SKM-1 treated with dmso at 0.1 percent for 144 hours (cell line): ENCODE results near the gene C1GALT1.
"Not testable (repeated sequence)": the region's sequence is repeated elsewhere in the genome, so short reads cannot be mapped to it uniquely, and the experiment has no call there.

ENCODE experiments used
- DNase-seq: peaks from one replicate; lab custom pipeline; 2025; ENCODE audit not compliant: unreplicated experiment; lab: John Stamatoyannopoulos, UW

C1GALT1 gene

DNA sequence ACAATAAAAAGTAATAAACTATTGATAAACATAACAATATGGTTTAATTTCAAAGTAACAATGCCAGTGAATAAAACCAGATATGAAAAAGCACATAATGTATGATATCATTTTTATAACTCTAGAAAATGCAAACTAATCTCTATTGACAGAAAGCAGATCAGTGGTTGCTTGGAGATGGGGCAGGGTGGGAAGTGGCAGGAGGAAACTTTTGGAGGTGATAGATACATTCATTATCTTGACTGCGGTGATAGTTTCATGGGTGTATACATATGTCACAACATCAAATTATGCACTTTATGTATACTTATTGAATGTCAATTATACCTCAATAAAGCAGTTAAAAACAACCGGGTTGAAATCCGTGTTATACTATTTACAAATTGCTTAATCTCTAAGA lies 16.0 kb upstream of the C1GALT1 start:
- DNase-seq = no peak

DNA sequence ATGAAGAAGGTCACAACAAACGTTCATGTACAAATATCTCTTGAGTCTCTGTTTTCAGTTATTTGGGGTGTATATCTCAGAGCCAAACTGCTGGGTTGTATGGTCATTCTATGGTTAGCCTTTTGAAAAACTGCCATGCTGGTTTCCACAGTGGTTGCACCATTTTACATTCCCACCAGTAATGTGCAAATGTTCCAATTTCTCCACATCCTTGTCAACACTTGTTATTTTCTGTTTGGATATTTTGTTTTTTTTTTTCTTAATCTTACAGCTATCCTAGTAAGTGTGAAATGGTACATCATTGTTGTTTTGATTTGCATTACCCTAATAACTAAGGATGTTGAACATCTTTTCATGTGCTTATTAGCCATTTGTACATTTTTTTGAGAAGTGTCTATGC lies 13.0 kb upstream of the C1GALT1 start:
- no peak for DNase-seq

DNA sequence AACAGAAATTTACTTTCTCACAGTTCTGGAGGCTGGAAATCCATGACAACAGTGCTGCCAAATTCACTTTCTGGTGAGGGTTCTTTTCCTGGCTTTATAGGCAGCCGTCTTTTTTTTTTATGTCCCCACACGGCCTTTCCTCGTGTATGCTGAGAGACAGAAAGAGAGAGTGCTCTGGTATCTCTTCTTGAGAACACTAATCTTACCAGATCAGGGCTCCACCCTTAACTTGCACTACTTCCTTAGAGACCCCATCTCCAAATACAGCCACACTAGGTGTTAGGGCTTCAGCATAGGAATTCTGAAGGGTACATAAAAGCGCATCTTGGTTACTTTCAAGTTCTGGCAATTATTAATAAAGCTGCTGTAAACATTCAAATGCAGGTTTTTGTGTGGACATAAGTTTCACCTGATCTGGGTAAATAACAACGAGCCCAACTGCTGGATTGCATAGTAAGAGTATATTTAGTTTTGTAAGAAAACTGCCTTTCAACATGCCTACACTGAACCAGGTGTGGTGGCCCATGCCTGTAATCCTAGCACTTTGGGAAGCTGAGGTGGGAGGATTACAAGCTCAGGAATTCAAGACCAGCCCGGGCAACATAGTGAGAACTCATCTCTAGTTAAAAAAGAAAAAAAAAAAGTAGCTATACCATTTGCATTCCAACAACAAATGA lies 8.2 kb upstream of the C1GALT1 start:
- no peak for DNase-seq

DNA sequence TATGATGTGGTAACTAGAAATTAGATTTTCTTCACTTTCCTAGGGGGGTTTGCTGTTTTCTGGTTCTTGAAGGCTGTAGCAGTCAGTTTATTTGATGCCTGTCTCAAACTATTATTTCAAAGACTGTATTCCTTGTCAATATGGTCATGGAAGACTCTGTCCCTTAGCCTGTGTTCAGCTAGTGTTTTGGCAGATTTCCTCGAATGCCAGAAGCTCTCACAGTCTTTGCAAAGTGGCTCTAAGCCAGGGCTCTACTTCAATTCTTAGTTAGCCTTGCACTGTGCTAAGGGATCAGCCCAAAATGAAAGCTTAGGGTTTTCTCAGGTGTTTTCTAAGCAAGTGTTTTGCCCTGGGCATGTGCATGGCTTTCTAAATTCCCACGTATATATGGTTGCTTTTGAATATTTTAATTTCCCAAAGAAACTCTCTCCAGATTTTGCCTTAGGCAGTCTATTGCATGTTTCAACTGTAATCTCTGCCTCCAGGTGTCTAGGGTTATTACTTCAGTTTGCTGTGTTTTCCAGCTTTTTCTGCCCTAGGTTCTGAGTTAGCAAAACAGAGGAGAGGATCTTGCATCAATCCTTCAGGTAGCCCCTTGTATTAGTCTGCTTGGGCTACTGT lies 7.2 kb upstream of the C1GALT1 start:
- DNase-seq = no peak

GRCh38 chr7:7176406-7177043 lies 5.8 kb upstream of the C1GALT1 start:
- DNase-seq = peak; percentile 30

- no peak for DNase-seq
Observed at GRCh38 chr7:7177044-7177517, 5.3 kb upstream of the C1GALT1 start.

DNA sequence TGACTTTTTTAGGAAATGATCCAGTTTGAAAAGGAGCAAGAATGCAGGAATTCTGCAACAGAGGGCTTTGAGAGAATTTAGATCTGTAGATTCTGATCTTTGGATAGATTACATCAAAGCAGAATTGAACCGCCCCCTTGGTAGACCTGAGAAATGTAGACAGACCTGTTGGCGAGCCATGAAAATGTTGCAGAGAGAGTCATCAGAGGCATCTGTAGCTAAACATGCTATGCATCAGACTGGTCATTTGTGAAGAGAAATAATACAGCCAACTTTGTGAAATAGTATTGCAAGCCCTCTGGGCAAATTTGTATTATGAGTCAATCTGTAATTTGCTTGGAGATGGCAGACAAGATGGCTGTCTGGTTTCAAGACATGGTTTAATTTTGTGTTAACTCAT lies 4.3 kb upstream of the C1GALT1 start:
- DNase-seq = no peak

DNA sequence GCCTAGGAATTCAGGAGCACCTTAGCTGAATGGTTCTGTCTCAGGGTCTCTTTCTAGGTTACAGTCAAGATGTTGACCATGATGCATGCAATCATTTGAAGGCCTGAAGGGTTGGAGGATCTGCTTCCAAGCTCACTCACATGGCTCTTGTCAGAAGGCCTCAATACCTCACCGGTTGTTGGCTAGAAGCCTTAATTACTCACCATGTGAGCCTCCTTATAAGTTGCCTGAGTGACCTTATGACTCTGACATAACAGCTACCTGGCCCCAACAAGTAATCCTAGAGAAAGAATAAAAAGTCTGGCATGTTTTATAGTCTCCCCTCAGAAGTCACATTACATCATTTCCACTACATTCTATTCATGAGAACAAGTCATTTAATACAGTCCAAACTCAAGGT lies 3.4 kb upstream of the C1GALT1 start:
- no peak for DNase-seq

GRCh38 chr7:7180725-7181449 lies 1.5 kb upstream of the C1GALT1 start:
- no peak for DNase-seq

GRCh38 chr7:7181519-7182155 lies 707 bp upstream of the C1GALT1 start:
- peak; percentile 76 for DNase-seq

- peak; percentile 33 for DNase-seq
Observed at GRCh38 chr7:7183061-7183837, 905 bp downstream of the C1GALT1 start.

DNA sequence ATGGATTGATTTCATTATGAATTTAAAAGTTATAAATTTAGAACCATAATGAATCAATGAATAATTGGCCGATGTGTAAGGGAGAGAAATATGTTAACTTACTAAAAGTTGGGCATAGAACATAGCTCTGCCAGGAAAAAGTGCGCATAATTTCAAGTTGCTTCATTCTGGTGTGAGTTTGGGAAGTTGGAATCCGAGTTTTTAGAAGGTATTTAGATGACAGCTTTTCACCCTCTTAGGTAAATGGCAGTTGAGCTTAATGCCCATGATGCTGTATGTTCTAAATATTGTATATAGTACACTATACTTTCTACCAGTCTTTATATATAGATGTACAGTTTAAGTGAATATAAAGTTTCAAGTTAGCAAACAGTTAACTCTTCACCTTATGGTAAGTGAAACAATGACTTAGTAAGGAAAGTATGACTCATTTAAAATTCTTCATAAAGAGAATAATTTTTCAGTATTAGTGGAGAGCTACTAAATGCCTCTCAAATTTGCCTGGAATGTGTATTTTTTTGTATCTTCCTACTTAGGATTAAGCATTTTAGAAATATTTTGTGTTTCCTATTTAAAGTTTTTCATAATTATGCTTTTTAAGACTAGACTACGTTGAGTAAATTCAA lies 1.6 kb downstream of the C1GALT1 start:
- DNase-seq = no peak

GRCh38 chr7:7185371-7185989 lies 3.1 kb downstream of the C1GALT1 start:
- DNase-seq = no peak

GRCh38 chr7:7188091-7188490 lies 5.7 kb downstream of the C1GALT1 start:
- DNase-seq = no peak

- DNase-seq = no peak
Observed at GRCh38 chr7:7188742-7189141, 6.4 kb downstream of the C1GALT1 start.

DNA sequence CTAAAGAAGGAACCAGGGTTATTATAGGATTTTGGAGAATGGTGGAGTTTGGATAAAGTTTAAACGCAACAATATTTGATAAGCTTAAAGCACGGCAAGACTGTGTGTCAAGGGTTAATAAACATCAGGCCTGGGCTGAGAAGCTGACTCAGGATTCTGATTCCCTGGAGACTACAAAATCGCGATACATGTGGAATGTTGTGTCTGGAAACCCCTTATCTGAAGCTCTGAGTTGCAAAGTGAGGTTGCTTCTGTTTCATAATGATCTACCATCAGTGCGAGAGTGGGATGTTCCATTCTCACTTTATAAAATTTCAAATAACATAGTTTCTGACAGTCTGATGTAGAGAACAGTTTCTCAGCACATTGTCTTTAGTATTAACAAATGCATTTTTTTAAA lies 7.8 kb downstream of the C1GALT1 start:
- no peak for DNase-seq

DNA sequence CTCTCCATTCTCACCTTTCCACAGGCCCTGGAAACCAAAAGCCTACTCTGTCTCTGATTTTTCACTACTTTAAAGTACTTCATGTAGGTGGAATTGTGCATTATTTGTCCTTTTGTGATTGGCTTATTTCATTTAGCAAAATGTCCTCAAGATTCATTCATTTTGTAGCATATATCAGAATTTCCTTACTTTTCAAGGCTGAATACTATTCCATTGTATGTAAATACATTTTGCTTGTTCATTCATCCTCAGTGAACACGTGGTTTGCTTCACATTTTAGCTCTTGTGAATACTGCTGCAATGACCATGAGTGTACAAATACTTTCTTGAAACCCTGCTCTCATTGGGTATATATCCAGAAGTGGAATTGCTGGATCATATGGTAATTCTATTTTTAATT lies 8.8 kb downstream of the C1GALT1 start:
- DNase-seq = no peak

DNA sequence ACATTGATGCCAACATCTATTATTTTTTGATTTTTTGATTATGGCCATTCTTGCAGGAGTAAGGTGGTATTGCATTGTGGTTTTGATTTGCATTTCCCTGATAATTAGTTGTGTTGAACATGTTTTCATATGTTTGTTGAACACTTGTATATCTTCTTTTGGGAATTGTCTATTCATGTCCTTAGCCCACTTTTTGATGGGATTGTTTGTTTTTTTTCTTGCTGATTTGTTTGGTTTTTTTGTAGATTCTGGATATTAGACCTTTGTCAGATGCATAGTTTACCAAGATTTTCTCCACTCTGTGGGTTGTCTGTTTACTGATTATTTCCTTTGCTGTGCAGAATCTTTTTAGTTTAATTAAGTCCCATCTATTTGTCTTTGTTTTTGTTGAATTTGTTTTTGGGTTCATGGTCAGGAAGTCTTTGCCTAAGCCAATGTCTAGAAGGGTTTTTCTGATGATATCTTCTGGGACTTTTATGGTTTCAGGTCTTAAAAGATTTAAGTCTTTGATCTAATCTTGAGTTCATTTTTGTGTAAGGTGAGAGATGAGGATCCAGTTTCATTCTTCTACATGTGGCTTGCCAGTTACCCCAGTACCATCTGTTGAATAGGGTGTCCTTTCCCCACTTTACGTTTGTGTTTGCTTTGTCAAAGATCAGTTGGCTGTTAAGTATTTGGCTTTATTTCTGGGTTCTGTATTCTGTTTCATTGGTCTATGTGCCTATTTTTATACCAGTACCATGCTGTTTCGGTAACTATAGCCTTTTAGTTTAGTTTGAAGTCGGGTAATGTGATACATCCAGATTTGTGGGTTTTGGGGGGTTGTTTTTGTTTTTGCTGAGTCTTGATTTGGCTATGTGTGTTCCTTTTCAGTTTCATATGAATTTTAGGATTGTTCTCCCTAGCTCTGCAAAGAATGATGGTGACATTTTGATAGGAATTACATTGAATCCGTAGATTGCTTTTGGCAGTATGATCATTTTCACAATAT lies 10.7 kb downstream of the C1GALT1 start:
- DNase-seq = not testable (repeated sequence)
